ENCODE measurements around the gene UBE2R2.
"Not testable (repeated sequence)": the region's sequence is repeated elsewhere in the genome, so short reads cannot be mapped to it uniquely, and the experiment has no call there.

The UBE2R2 gene

DNA sequence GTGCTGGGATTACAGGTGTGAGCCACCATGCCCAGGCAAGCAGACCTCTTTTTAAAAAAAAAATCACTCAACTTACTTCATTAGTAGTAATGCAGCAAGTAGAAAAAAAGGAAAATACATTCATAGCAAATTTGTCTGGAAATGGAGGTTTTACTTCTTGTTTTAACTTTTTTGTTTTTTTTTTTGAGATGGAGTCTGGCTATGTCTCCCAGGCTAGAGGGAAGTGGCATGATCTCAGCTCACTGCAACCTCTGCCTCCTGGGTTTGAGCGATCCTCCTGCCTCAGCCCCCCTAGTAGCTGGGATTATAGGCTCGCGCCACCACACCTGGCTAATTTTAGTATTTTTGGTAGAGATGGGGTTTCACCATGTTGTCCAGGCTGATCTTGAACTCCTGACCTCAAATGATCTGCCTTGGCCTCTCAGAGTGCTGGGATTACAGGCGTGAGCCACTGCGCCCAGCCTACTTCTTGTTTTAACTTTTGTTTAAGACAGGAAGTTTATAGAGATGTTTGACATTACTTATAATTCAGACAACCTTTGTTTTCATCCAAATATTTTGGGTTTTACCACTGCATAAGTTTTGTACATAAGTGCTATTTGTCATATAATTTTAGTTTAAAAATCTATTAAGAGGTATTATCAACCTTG is 26.5 kb downstream of the UBE2R2 start:
- no peak for DNase-seq

GRCh38 chr9:33846231-33846630 is 29.3 kb downstream of the UBE2R2 start:
- no peak for DNase-seq

- not testable (repeated sequence) for DNase-seq
These were observed 30.9 kb downstream of the UBE2R2 start for GRCh38 chr9:33847894-33848205.

GRCh38 chr9:33850267-33850629 is 33.3 kb downstream of the UBE2R2 start:
- peak; percentile 20 for DNase-seq

GRCh38 chr9:33850677-33851076 is 33.7 kb downstream of the UBE2R2 start:
- DNase-seq: peak; percentile 32

- DNase-seq: peak; percentile 40
These were observed 34.3 kb downstream of the UBE2R2 start for GRCh38 chr9:33851301-33851700.

GRCh38 chr9:33852216-33852826 is 35.4 kb downstream of the UBE2R2 start:
- DNase-seq: peak; percentile 62

DNA sequence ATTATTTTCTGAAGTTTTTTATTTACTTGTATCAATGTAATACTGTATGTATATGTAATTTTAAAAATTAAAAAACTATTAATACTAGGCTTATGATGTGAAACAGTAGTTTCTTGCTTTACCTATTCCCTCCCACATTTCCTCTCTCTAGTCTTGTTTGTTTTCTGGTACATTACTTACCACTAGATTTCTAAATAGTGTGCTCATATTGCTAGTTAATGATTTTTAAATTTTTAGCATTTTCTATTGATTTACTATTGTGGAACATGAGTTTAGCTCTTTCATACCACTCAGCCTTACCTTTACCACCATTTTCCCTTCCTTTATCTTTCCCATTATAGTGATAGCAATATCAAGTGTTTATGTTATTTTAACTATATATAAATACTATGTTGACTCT is 39.3 kb downstream of the UBE2R2 start:
- DNase-seq: no peak

- DNase-seq: no peak
These were observed 41.5 kb downstream of the UBE2R2 start for GRCh38 chr9:33858423-33858822.

DNA sequence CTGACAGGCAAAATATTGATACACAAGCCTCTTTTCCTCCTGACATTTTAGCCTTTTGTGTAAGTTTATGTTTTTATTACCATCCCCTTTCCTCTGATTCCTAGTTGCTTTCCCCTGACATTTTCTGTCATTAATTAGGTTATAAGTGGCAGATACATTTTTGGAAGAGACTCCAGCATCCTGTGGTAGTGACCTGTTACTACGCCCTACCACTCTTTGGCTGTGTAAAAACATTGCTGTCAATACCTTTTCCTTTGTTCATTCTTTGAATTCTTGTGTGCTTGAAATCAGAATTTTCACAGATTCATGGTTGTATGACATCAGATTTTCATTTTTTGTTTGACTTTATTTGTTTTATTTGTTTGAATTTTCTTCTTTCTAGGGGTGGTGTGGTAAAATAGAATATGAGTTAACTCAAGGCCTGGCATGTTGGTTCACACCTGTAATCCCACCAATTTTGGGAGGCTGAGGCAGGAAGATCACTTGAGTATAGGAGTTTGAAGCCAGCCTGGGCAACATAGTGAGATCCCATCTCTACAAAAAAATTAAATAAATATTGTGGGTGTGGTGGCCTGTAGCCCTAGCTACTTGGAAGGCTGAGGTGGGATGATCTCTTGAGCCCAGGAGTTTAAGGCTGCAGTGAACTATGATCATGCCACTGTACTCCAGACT is 43.4 kb downstream of the UBE2R2 start:
- no peak for DNase-seq

DNA sequence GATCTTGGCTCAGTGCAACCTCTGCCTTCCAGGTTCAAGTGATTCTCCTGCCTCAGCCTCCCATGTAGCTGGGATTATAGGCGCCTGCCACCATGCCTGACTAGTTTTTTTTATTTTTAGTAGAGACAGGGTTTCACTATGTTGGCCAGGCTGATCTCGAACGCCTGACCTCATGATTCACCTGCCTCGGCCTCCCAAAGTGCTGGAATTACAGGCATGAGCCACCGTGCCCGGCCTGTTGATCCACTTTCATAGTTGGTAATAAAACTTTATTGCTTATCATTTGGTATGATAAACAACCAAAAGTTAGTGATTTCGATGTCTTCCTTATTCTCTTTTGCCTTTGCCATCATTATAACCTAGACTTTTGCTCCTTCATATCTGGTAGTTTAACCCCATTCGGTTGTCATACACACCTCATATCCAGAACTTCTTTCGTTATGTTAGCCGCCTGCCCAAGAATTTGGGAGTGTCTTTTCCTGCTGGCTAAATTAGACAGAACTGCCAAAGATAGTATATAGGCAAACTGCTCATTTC is 45.0 kb downstream of the UBE2R2 start:
- no peak for DNase-seq

DNA sequence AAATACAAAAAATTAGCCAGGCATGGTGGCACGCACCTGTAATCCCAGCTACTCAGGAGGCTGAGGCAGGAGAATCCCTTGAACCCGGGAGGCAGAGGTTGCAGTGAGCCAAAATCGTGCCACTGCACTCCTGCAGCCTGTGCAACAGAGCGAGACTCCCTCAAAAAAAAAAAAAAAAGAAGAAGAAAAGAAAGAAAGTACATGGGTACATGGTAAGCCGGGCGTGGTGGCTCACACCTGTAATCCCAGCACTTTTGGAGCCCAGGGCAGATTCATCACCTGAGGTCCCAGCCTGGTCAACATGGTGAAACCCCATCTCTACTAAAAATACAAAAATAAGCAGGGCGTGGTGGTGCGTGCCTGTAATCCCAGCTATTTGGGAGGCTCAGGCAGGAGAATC is 46.1 kb downstream of the UBE2R2 start:
- not testable (repeated sequence) for DNase-seq

DNA sequence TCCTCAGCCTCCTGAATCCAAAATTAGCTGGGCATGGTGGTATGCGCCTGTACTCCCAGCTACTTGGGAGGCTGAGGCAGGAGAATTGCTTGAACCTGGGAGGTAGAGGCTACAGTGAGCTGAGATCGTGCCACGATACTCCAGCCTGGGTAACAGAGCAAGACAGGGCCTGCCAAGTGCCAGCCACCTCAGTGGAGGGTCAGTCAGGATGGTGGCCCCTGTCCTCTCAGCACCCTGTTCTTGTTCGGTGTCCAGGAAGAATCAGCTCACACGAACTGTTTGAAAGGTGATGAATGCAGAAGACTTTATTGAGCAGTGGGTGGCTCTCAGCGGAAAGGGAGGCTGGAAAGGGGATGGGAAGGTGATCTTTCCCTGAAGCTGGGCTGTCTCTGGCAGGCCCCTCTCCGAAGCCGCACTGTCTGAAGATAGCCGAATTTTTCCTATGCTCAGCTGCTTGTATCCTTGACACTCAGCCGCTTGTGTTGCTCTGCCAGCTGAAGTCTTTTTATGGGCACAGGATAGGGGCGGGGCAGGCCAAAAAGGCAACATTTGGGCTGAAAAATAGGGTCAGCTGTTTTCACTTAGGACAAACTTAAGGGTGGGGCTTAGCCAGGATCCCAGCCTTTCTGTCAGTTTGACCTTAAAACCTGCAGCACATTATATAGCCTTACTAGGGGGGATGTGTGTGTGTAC is 50.9 kb downstream of the UBE2R2 start:
- no peak for DNase-seq

DNA sequence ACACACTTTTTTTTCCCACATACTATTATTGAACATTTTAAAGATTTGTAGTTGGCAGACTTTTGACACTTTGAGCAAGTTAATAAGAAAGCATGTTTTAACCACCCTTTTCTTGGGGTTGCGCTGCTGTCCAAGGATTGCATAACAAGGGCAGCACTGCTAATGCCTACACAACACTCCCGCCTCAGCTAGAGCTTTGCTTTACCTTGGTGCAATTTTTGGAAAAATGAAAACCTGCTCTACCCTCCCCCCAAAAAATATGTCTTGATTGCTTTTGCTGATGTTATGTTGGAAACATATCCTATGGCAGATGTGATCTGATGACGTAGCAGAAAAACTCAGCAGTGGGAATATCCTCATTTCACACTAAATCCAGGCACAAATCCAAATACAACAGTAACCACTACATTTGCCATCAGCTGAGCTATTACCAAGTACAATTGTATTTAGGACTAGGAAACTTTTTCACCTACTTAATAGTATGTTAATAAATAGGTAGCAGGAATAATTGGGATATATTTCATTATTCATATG is 51.5 kb downstream of the UBE2R2 start:
- no peak for DNase-seq

GRCh38 chr9:33869243-33869642 is 52.3 kb downstream of the UBE2R2 start:
- not testable (repeated sequence) for DNase-seq

- no peak for DNase-seq
These were observed 60.9 kb downstream of the UBE2R2 start for GRCh38 chr9:33877727-33878489.

GRCh38 chr9:33878691-33879366 is 61.9 kb downstream of the UBE2R2 start:
- no peak for DNase-seq

DNA sequence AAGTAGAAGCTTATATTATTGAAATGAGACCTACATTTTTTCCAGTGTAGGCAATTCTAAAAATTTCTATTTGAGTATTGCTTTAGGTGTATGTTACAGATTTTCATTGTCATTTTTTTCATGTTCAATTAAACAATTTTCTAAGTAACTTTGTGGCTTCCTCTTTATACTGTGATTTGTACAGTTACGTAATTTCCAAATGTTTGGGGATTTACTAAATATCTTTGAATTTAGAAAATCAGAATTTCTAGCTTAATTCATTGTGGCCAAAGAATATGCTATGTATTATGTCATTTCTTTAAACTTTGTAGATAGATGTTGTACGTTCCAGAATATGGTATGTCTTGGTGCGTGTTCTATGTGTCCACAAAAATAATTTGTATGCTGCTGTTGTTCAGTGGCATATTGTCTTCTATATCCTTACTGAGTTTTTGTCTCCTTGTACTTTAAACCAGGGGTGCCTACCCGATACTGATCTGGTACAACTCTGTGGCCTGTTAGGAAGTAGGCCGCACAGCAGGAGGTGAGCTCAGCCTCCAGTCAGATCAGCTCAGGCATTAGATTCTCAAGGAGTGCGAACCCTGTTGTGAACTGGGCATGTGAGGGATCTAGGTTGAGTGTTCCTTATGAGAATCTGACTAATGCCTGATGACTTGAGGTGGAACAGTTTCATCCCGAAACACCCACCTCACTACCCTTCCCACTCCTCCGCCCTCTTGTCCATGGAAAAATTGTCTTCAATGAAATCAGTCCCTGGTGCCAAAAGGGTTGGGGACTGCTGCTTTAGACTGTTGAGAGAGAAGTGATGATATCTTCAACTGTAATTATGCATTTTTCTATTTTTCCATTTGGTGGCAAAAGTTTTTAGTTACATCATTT is 63.5 kb downstream of the UBE2R2 start:
- no peak for DNase-seq

- no peak for DNase-seq
These were observed 64.7 kb downstream of the UBE2R2 start for GRCh38 chr9:33881635-33882034.

GRCh38 chr9:33884856-33885701 is 68.1 kb downstream of the UBE2R2 start:
- DNase-seq: peak; percentile 98
